Activated CD4-positive, CD25-positive, alpha-beta regulatory T cell (primary cell): ENCODE measurements around the gene TMEM273.

ENCODE experiments used
- DNase-seq, 4 experiments: peaks; one replicate each; lab custom pipeline; 2025; lab: John Stamatoyannopoulos, UW

The TMEM273 gene

GRCh38 chr10:49187950-49188761 is at the start of gene TMEM273:
TSS of gene TMEM273 (minus strand) at chr10:49188391. CDS start at chr10:49188336, 55 bp downstream.
- no peak for DNase-seq

GRCh38 chr10:49237985-49238384 is 49.8 kb upstream of the TMEM273 start:
- no peak for DNase-seq

GRCh38 chr10:49235392-49235791 is 47.2 kb upstream of the TMEM273 start:
- no peak for DNase-seq

- no peak for DNase-seq
Measured at GRCh38 chr10:49231086-49231820, 43.1 kb upstream of the TMEM273 start.

- DNase-seq: no peak
Measured at GRCh38 chr10:49230004-49230403, 41.8 kb upstream of the TMEM273 start.

- DNase-seq: no peak
Measured at GRCh38 chr10:49228677-49229076, 40.5 kb upstream of the TMEM273 start.

- DNase-seq: no peak
Measured at GRCh38 chr10:49227406-49227805, 39.2 kb upstream of the TMEM273 start.

GRCh38 chr10:49226594-49226993 is 38.4 kb upstream of the TMEM273 start:
- no peak for DNase-seq

GRCh38 chr10:49225218-49225876 is 37.2 kb upstream of the TMEM273 start:
- no peak for DNase-seq

- DNase-seq: no peak
Measured at GRCh38 chr10:49223205-49223604, 35.0 kb upstream of the TMEM273 start.

GRCh38 chr10:49222170-49222569 is 34.0 kb upstream of the TMEM273 start:
- DNase-seq: no peak

- DNase-seq: no peak
Measured at GRCh38 chr10:49220679-49221078, 32.5 kb upstream of the TMEM273 start.

GRCh38 chr10:49220031-49220430 is 31.8 kb upstream of the TMEM273 start:
- no peak for DNase-seq

GRCh38 chr10:49219248-49219647 is 31.1 kb upstream of the TMEM273 start:
- DNase-seq: no peak

GRCh38 chr10:49218480-49218879 is 30.3 kb upstream of the TMEM273 start:
- no peak for DNase-seq

GRCh38 chr10:49217645-49218044 is 29.5 kb upstream of the TMEM273 start:
- DNase-seq: no peak

GRCh38 chr10:49213211-49213610 is 25.0 kb upstream of the TMEM273 start:
- no peak for DNase-seq

- no peak for DNase-seq
Measured at GRCh38 chr10:49212783-49213182, 24.6 kb upstream of the TMEM273 start.

GRCh38 chr10:49212076-49212475 is 23.9 kb upstream of the TMEM273 start:
- DNase-seq: no peak

GRCh38 chr10:49208996-49209395 is 20.8 kb upstream of the TMEM273 start:
- no peak for DNase-seq

GRCh38 chr10:49207936-49208487 is 19.8 kb upstream of the TMEM273 start:
- no peak for DNase-seq

GRCh38 chr10:49207113-49207512 is 18.9 kb upstream of the TMEM273 start:
- no peak for DNase-seq
